ENCODE measurements around the gene FAM200B. TPM values are rescaled to one million over a fixed set of nuclear protein-coding genes. Genes with fewer than 3 reads are reported as not detected.

Gene FAM200B
- total and polyA plus RNA-seq, 2 donors from 2014 or later, result 44.0 to 115 TPM

- FAIRE-seq, result no peak
Measured at GRCh38 chr4:15656038-15656470, 25.6 kb upstream of the FAM200B start.

DNA sequence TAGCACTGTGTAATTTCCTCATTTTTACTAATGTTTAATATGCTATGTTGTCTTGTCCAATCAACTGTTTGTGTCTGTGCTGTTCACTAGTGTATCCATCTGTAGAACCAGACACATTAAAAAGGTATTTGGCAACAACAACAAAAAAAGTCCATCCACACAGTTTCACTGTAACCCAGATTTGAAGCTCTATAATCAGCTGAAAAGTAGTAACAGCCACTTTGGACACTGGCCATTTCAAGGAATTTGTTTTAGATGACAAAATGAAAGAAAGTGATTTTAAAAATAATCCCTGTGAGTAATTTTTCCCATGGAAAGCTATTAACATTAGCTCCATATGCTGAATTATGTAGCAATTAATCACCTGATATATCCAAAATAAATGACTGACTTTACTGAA is 24.3 kb upstream of the FAM200B start:
- TF ChIP-seq, protein P1, sequence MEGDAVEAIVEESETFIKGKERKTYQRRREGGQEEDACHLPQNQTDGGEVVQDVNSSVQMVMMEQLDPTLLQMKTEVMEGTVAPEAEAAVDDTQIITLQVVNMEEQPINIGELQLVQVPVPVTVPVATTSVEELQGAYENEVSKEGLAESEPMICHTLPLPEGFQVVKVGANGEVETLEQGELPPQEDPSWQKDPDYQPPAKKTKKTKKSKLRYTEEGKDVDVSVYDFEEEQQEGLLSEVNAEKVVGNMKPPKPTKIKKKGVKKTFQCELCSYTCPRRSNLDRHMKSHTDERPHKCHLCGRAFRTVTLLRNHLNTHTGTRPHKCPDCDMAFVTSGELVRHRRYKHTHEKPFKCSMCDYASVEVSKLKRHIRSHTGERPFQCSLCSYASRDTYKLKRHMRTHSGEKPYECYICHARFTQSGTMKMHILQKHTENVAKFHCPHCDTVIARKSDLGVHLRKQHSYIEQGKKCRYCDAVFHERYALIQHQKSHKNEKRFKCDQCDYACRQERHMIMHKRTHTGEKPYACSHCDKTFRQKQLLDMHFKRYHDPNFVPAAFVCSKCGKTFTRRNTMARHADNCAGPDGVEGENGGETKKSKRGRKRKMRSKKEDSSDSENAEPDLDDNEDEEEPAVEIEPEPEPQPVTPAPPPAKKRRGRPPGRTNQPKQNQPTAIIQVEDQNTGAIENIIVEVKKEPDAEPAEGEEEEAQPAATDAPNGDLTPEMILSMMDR (IDR thresholded peaks at IDR 0.05; ENCODE audit: borderline replicate concordance, extremely low read depth, insufficient read depth), result no peak
- H3K9me3 ChIP-seq (ENCODE audit: control insufficient read depth in 2 of 3, insufficient read depth in 1 of 3, low read length in 3 of 3), result no peaks in the 10 kb centered on the region
- DNase-seq (no peak), FAIRE-seq (no peak)
- peaks cover 0 to 10% (median 6%) of the 10 kb centered on the region in 3 donors for H3K4me1 ChIP-seq (ENCODE audit: control insufficient read depth in 2 of 3, insufficient read depth in 2 of 3, low read depth in 1 of 3, low read length in 3 of 3)
- H3K36me3 ChIP-seq (ENCODE audit: control insufficient read depth in 2 of 3, insufficient read depth in 3 of 3, low read length in 3 of 3), result no peaks in the 10 kb centered on the region
- no peak overlapping the region for H3K4me3 ChIP-seq (ENCODE audit: low read length in 3 of 3)
- H3K9ac ChIP-seq (ENCODE audit: low read length in 3 of 3), result no peak overlapping the region
- no peaks in the 10 kb centered on the region for H3K27me3 ChIP-seq (ENCODE audit: control insufficient read depth, insufficient read depth, low read length)
- H3K27ac ChIP-seq (ENCODE audit: low read depth in 2 of 2, low read length in 2 of 2), result no peak overlapping the region
- intact Hi-C loops (cut with DNase I), result no loop called here

More at GRCh38 chr4:15656038-15656470, 25.6 kb upstream of the FAM200B start:
- intact Hi-C loops (cut with DNase I), result no loop called here
- TF ChIP-seq, protein P1 (IDR thresholded peaks at IDR 0.05; ENCODE audit: borderline replicate concordance, extremely low read depth, insufficient read depth), result no peak
- no peaks in the 10 kb centered on the region for H3K36me3 ChIP-seq (ENCODE audit: control insufficient read depth in 2 of 3, insufficient read depth in 3 of 3, low read length in 3 of 3)
- no peaks in the 10 kb centered on the region for H3K9me3 ChIP-seq (ENCODE audit: control insufficient read depth in 2 of 3, insufficient read depth in 1 of 3, low read length in 3 of 3)
- no peaks in the 10 kb centered on the region for H3K27me3 ChIP-seq (ENCODE audit: control insufficient read depth, insufficient read depth, low read length)
- DNase-seq, result peak in 4 of 5 donors; percentile 46 to 82 (median 68)
- H3K9ac ChIP-seq (ENCODE audit: low read length in 3 of 3), result peak overlapping the region in 2 of 3 donors; percentile 84 to 95
- H3K4me3 ChIP-seq (ENCODE audit: low read length in 3 of 3), result peak overlapping the region; percentile 37 to 78 (median 75)
- H3K4me1 ChIP-seq (ENCODE audit: control insufficient read depth in 2 of 3, insufficient read depth in 2 of 3, low read depth in 1 of 3, low read length in 3 of 3), result peaks cover 4 to 21% (median 9%) of the 10 kb centered on the region in 3 donors
- H3K27ac ChIP-seq (ENCODE audit: low read depth in 2 of 2, low read length in 2 of 2), result peak overlapping the region; percentile 100

GRCh38 chr4:15658136-15658770 is 23.4 kb upstream of the FAM200B start:
- no peaks in the 10 kb centered on the region for H3K36me3 ChIP-seq (ENCODE audit: control insufficient read depth in 2 of 3, insufficient read depth in 3 of 3, low read length in 3 of 3)
- intact Hi-C loops (cut with DNase I), result no loop called here
- H3K27ac ChIP-seq (ENCODE audit: low read depth in 2 of 2, low read length in 2 of 2), result no peak overlapping the region
- no peak overlapping the region for H3K9ac ChIP-seq (ENCODE audit: low read length in 3 of 3)
- DNase-seq (no peak), FAIRE-seq (no peak)
- no peak overlapping the region for H3K4me3 ChIP-seq (ENCODE audit: low read length in 3 of 3)
- TF ChIP-seq, protein P1 (IDR thresholded peaks at IDR 0.05; ENCODE audit: borderline replicate concordance, extremely low read depth, insufficient read depth), result no peak
- H3K27me3 ChIP-seq (ENCODE audit: control insufficient read depth, insufficient read depth, low read length), result no peaks in the 10 kb centered on the region
- peaks cover 0 to 12% (median 6%) of the 10 kb centered on the region in 3 donors for H3K4me1 ChIP-seq (ENCODE audit: control insufficient read depth in 2 of 3, insufficient read depth in 2 of 3, low read depth in 1 of 3, low read length in 3 of 3)
- no peaks in the 10 kb centered on the region for H3K9me3 ChIP-seq (ENCODE audit: control insufficient read depth in 2 of 3, insufficient read depth in 1 of 3, low read length in 3 of 3)

All from kidney (tissue), 14 donors.